GM19351 (cell line): ENCODE results near the gene EGR2.

ENCODE experiments used
- ATAC-seq: cut with Tn5 transposase; IDR thresholded peaks from one replicate; pipeline ENCODE4 v1.9.1; 2021; ENCODE audit warnings: mild to moderate bottlenecking, moderate library complexity; ENCODE audit not compliant: unreplicated experiment

The EGR2 gene

GRCh38 chr10:62816331-62817120, at the start of gene EGR2:
Gene EGR2, minus strand, starts transcription at chr10:62816366. Its CDS starts 337 bp downstream, at chr10:62816029.
- peak; percentile 67 for ATAC-seq

GRCh38 chr10:62862447-62862846, 46.3 kb upstream of the EGR2 start:
- no peak for ATAC-seq

DNA sequence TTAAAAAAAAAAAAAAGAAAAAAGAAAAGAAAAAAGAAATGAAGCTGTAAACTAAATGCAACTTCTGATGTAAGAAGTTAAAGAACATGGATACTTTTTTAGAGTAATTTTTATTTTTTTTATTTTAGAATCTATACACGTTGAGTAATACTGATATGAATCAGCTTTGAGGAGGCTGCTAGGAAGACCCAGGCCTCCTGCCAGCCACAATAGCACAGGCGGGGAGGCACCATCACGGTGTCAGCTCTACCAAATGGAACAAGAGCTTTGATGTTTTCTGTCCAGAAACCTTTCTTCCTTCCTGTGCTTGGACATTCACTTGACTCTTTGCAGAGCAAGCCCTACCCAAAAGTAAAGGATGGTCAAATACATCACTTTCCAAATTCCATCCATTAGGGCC, 45.3 kb upstream of the EGR2 start:
- no peak for ATAC-seq

- ATAC-seq, result no peak
Observed at GRCh38 chr10:62860946-62861345, 44.8 kb upstream of the EGR2 start.

DNA sequence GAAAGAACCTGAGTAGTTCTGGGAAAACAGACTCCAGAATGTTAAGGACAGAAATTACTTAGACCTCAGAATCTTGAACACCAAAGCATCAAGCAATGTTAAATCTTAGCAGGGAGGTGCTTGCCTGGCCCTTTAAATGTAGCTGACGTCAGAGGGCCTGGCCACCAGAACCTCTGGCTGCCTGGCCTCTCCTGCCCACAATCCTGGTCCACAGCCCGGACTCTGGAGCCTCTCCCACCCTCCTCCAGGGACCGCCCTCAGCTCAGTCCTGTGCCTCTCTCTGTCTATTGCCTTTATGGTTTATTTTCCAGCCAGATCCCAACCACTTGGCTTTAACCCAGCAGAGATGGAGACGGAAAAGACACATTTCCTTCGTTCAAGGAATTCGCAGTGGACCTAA, 42.2 kb upstream of the EGR2 start:
- no peak for ATAC-seq

DNA sequence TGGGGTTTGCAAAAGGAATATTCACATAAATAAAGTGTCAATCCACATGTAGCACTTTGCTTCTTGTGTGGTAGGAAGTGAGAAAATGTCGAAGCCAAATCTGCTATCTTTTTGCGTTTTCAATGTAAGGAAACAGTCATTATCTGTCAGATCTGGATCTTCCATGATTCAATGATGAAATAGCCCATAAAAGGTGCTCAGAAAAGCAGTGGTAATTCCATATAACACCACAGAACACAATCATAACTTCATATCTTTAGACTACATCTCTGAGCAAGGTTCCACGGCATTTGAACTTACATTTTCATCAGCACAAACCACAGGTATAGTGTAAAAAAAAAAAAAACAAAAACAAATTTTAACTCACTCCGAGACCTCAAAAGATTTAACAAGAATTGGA, 39.9 kb upstream of the EGR2 start:
- no peak for ATAC-seq

GRCh38 chr10:62853710-62854109, 37.5 kb upstream of the EGR2 start:
- ATAC-seq, result peak; percentile 25

DNA sequence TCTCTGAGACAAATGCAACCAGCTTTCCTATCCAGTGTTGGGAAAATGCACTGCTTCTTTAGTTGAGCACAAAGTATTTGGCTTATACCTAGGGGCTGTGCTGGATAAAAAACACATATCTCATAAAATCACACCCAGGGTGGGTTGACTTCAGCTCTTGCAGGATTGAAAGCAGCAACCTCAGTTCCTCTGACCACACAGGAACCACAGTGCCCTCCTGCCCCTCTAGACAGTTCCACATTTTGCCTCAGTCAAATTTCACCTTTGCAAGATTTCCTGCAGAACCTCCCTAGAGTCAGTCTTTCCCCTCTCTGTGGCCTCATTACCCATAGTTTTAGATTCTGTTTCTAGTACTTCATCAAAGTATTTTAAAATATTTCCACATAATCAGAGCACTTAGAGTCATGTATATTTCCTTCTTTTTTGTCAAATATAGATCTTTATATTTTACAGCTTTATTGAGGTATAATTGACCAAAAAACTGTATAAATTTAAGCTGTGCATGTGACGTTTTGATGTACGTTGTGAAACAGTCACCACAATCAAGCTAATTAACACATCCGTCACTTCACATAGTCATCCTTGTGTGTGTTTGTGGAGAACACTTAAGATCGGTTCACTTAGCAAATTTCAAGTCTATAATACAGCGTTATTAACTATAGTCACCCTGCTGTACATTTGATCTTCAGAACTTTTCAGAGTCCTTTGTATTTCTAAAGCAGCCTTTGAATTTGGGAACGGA, 37.0 kb upstream of the EGR2 start:
- peak; percentile 59 for ATAC-seq

GRCh38 chr10:62851442-62851841, 35.3 kb upstream of the EGR2 start:
- ATAC-seq, result no peak

DNA sequence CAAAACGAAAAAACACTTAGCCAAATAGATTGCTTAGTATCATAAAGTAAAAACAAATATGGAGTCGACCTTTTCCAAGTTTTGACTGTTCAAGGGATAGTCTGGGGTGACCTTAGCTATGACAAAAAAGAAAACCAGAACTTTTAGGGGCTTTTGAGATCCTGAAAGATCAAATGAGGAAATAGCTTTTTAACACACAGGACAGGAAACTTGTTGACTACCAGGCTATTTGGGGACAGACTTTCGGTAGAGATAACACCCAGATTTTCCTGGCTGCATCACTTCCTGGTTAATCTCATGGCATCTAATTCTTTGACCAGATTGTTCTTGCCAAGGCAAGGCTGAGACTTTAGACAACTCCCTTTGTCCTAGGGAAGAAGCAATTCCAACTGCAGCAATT, 34.5 kb upstream of the EGR2 start:
- no peak for ATAC-seq

DNA sequence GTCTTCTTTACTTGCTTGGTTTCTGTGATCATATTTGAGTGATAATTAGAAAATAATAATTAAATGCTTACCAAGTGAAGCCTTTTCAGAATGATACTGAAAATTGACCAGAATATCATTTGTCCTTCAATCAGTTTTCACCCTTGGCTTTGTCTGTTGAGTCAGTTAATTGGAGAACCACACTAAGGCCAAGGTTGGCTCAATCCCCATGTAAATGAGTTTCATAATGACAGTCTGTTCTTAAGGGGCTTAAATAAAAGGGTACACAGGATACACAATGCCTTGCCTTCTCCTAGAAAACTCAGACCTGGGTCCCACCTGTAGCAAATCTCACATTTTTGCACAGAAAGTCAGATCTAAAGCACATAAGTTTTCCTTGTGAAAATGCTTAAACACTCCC, 31.3 kb upstream of the EGR2 start:
- no peak for ATAC-seq

DNA sequence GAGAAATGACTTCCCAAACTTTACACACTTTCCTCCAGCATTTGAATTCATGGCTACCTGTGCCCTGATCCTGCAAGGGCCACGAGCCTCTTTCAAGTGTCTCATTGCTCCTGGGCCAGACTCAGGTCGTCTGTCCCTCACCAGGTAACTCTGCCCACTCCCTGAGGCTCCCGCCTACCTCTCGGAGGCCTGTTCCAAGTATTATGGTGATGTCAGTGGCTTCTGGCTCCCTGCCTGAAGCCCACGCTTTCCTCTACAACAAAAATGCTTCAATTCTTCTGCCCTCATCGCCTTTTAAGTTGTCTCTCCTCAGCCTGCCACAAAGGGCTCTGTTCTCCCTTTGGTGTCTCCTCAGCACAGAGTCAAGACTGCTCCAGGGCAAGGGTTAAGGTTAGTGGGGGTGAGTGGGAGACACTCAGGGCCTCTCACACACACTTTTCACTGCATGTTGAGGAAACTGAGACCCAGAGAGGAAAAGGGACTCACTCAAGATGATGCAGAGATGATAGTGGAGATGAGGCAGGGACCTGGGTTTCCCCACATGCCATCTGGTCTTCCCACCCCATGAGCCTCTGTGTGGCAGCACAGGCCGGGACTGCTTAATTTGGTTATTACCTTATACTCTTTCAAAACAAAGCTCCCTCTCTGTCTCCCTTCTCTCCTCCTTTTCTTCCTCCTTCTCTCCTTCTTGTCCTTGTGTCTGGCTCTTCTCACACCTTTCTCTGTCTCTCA, 28.3 kb upstream of the EGR2 start:
- ATAC-seq, result no peak

DNA sequence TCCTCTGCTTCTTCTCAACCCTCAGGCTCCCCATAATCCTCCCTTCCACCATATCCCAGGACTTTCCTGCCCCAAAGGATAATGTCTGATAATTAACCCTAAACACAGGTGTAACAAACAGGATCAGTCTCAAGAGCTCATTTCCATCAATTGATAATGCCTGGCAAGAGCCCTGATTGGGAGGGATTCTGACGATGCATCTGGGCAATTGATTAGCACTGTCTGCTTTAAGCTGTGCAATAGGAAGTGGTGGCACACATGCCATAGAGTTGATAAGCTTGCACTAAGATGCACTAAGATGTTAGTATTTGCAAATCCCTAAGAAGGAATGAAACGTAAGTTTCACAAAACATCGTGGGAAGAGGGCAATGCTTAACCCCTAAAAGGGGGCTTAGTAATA, 27.4 kb upstream of the EGR2 start:
- ATAC-seq, result no peak

- ATAC-seq, result peak; percentile 88
Observed at GRCh38 chr10:62842983-62843382, 26.8 kb upstream of the EGR2 start.

DNA sequence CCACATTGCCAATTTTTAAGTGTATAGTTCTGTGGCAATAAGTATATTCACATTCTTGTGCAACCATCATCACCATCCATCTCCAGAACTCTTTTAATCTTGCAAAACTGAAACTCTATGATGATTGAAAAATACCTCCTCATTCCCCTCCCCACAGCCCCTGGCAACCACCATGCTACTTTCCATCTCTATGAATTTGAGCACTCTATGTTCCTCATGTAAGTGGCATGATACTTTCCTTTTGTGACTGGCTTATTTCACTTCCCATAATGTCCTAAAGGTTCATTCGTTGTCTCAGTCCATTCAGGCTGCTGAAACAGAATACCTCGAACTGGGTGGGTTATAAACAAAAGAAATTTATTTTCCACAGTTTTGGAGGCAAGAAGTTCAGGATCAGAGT, 23.4 kb upstream of the EGR2 start:
- ATAC-seq, result no peak

DNA sequence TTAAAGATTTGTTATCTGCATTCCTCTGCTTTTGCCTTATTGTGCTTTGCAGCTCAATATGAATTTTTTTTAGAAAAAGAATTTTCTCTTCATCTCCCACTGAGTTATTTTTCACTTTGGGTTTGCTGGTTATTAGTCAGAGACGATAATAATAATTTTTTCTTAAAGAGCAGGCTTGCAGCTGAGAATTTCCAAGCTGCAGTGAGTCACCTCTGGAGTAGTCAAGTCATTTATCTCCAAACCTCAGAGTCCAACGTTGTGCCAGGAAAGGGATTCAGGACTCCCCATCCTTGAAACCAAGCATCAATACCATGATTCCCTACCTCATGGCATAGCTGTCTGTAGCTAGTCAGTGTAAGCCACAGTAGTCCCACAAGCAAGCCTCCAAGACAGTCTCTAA, 15.2 kb upstream of the EGR2 start:
- peak; percentile 59 for ATAC-seq

DNA sequence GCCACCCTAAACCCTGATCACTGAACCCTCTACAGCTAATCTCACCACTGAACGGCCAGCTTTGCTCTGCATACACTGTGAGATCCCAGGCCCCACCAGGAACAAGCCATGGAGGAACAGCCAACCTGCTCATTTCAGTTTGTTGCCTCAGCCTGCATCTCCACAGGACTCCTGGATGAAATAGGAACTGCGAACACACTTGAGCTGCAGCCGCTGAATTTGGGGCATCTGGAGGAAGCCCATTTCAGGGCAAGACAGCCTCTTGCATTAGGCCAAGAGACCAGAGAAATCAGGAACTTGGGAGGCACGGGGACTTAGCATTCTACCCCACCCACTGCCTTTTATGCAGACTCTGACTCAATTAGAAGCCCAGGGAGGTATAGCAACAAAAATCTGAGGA, 14.5 kb upstream of the EGR2 start:
- no peak for ATAC-seq

DNA sequence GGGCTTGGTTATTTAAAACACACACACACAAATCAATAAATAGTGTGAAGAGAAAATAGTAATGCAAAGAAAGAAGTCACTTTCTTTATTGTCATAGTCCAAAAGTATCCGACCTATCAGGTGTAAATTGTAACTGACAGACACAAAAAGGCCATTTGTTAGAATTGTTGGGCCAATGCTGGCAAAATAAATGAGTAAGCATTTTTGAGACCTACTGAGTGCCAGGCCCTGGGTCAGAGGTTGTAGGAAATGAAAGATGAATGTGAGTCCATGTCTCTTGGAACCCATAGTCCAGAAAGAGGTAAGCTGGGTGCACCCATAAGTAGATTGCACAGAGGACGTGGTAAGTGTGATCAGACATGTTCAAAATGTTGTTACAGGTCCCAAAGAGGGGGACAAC, 13.5 kb upstream of the EGR2 start:
- no peak for ATAC-seq

DNA sequence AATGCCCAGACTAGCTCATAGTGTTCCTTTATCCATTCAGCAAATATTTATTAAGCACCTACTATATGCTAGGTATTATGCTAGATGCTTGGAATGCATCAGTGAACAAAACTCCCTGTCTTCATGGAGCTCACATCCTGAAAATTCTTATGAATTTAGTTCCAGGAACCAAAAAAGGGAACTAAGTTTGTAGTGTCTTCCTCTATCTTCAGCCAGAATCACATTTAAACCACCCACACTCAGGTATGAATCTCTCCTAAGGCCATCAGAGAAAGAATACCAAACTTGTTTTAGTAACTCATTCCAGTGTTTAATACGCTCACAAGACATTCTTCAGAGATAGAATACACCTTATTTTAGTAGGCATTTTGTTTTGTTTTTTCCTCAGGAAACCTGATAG, 10.1 kb upstream of the EGR2 start:
- ATAC-seq, result no peak

DNA sequence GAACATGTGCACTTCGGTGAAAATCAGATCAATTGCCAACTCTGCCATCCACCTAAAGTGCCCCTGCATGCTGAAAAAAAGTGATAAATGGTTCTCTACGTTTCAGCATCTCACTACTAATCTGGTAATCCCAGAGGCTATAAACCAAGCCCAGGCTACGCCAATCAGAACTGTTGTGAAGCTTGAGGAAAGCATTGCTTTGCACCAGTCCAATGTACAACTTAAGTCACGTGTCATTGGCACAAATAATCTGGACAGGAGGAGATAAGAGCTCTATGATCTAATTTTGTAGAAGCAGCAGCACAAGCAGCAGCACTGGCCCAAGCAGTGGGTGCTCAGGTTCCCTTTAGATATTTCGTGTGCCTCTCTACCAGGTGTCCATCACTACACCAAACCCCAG, 4.4 kb upstream of the EGR2 start:
- no peak for ATAC-seq

GRCh38 chr10:62819141-62819920, 3.2 kb upstream of the EGR2 start:
- ATAC-seq, result no peak
